Right renal pelvis (tissue), 4 donors: ENCODE data around the gene IDH3A. TPM values are rescaled to one million over a fixed set of nuclear protein-coding genes. Genes with fewer than 3 reads are reported as not detected.

Source experiments
- DNase-seq, 4 donors: peaks; one replicate each; pipeline ENCODE4 v3.0.0-alpha.2; 2013; ENCODE audit warnings: low read depth in 4 of 4, low spot score in 3 of 4, missing footprints in 1 of 4
- polyA plus RNA-seq, 4 donors: library from polyadenylated mRNA; unstranded; fragments of 120-200 nt; gene quantifications; one replicate each; pipeline ENCODE4 v1.2.1, GENCODE V29; 2013; ENCODE audit not compliant: insufficient read length in 4 of 4

Gene IDH3A
- 10 to 100 TPM; 50.9 to 62.7 (median 53.7) TPM for polyA plus RNA-seq

GRCh38 chr15:78149068-78149804, at the start of gene IDH3A:
IDH3A (plus strand) TSS chr15:78149362; CDS start chr15:78149404, 42 bp downstream.
- peak; percentile 95 to 99 (median 98) for DNase-seq

- DNase-seq, result no peak
Measured at GRCh38 chr15:78100886-78101285, 48.3 kb upstream of the IDH3A start.

DNA sequence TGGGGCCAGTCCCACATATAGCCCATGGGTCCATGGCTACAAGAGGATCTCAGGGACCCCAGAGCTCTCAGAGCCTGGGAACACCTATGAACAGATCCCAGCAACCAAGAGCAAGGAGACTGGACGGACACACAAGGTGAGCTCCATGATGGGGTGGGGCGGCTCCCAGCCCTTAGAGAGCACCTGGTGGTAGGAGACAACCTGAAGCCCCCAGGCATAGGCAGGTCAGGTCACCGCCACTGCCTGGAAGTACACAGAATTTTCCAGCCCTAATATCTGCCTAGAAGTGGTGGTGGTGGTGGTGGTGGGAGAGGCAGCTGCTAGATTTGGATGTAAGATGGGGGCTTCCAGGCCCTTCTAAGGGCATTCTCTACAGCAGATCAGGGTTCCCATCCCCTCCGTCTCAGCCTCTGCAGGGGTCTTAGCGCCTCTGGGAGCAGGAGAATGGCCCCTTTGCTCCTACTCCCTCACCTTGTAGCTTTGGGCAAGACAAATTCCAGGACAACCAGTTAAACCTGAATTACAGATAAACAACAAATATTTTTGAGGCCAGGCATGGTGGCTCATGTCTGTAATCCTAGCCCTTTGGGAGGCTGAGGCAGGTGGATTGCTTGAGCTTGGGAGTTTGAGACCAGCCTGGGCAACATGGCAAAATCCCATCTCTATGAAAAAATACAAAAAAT, 47.6 kb upstream of the IDH3A start:
- no peak for DNase-seq

- no peak for DNase-seq
Measured at GRCh38 chr15:78102211-78102610, 47.0 kb upstream of the IDH3A start.

DNA sequence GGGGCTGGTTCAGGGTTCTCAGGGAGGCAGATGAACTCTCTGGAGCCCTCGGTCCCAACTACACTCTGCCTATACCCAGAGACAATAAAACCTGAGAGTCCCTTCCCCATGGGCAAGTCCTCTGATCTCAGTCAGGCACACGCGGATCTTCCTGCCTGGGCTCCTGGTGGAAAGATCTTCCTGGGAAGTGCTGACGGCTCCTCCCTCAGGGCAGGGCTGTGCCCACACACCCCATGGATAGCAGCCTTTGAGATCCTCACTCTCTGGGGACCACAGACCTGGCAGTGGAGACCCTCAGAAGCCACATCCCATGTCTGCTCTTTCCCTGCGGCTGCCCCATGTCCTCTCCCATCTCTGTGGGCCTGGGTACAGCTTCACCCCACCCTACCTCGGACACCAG, 46.4 kb upstream of the IDH3A start:
- no peak for DNase-seq

GRCh38 chr15:78103406-78104118, 45.6 kb upstream of the IDH3A start:
- no peak for DNase-seq

DNA sequence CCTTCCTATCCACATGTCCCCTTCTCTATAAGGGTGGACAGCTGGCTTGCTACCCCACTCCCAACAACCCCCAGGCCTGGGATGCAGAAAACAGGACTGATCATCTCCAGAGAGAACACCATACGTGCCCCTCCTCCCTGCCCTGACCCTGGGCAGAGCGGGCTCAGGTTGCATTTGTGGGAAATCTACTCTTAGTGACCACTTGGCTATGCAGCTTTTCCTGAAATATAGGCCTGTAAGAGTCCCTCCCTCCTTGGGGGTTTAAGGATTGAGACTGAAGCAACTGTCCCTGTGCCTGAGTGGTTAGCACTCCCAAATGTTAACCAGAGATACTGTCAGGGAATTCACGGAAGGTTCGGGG, 45.1 kb upstream of the IDH3A start:
- no peak for DNase-seq

GRCh38 chr15:78104566-78105475, 44.3 kb upstream of the IDH3A start:
- no peak for DNase-seq

- DNase-seq, result no peak
Measured at GRCh38 chr15:78105476-78106241, 43.5 kb upstream of the IDH3A start.

DNA sequence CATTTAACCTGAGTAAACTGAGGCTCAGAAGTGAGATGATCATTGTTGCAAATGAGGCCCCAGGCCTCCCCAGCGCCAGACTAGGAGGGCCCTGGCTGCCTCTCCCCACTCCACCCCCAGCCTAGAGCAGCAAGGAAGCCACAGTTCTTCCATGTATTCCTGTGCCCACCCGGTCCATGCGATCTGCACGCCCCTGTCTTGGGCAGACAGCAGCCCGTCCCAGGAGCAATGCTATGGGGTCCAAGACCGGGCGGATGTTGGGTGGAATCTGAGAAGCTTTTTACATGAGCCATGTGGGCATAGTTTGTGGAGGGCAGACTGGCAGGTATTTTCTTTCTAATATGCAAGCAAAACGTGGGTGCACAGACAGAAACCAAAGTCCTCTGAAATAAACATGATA, 41.7 kb upstream of the IDH3A start:
- DNase-seq, result no peak

DNA sequence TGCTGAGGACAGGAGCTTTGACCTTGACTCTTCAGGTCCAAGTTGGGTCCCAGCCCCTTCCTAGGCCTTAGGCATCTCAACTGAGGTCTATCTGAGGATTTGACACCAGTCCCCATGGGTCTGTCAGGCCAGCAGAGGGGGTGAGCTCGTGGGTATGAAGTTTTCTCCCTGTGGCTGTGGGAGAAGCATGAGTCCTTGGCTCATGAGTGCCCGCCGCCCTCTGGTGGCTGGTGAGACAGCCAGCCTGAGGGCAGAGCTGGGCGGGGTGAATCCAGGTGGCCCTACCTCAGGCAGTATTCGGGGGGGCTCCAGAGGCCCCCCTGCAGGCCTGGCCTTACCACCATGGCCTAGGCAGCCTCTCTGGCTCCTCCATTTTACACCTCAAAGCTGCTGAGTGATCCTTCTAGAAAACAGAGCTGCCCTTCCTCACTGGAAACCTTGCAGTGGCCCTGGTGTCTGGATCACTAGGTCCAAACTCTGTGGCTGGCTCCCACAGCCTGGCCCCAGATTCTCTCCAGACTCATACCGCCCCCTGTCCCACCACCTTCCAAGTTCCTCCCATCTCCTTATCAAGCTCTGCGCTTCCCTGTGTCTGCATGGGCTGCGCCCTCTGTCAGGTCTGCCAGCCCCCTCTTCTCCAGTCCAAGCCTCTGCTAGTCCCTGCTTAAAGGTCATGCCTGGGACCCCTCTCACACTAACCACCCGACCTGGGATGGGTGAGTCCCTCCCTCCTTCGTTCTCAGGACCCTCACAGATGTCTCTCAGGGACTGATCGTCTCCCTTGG, 40.7 kb upstream of the IDH3A start:
- peak in 2 of 4 donors; percentile 47 to 49 for DNase-seq

GRCh38 chr15:78109156-78109555, 40.0 kb upstream of the IDH3A start:
- DNase-seq, result no peak

- DNase-seq, result no peak
Measured at GRCh38 chr15:78110096-78110495, 39.1 kb upstream of the IDH3A start.

DNA sequence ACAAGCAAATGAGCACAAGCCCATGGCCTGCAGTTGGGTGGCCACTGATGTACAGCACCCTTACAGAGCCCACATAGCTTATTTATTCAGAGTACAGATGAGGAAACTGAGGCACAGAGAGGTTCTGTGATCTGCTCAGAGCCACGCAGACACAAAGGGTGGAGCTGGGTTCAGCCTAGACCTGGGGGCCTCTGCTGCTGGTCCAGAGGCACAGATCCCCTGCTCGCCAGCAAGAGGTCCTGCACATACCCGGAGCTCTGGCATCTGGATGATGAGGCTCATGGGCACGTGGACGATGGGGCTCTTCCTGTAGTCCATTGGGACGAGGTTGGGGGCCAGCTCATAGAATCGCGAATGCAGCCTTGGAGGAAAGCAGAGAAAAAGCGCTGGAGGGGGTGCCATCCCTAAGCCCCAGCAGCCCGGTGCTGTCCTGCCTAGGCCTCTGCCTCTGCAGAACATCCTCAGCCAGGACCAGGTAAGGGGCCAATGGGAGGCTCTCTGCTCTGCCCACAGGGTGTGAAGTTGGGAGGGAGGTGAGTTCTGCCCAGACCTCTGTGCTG, 38.2 kb upstream of the IDH3A start:
- DNase-seq, result no peak

DNA sequence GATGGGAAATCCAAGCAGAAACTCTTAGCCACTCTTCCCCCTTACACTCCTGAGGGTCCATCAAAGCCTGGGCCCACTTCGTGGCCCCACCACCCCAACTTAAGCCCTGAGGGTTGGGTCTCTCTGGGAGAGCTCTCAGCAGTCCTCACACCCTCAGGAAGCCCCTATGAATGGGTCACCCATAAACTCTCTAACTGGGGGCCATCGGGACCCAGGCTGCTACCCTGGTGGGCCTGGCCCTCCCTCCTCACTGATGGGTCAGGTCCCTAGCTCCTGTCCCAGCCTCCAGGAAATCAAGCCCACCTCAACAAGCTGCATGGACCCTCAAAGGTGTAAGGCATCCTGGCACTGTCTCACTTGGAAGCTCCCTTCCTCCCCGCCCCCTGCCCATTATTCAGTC, 37.4 kb upstream of the IDH3A start:
- no peak for DNase-seq

GRCh38 chr15:78112551-78112950, 36.6 kb upstream of the IDH3A start:
- no peak for DNase-seq

GRCh38 chr15:78120523-78120922, 28.6 kb upstream of the IDH3A start:
- DNase-seq, result no peak

GRCh38 chr15:78125267-78125666, 23.9 kb upstream of the IDH3A start:
- DNase-seq, result no peak

- DNase-seq, result no peak
Measured at GRCh38 chr15:78127882-78128281, 21.3 kb upstream of the IDH3A start.
